ENCODE measurements around the gene JAK3. TPM values are rescaled to one million over a fixed set of nuclear protein-coding genes. Genes with fewer than 3 reads are reported as not detected.

Gene JAK3
- total and polyA plus RNA-seq, 10 of the 15 experiments (the other 5 are each of a cell fraction or from before 2014, with no cell fraction given) = 7.8 to 67.9 (median 33.3) TPM

DNA sequence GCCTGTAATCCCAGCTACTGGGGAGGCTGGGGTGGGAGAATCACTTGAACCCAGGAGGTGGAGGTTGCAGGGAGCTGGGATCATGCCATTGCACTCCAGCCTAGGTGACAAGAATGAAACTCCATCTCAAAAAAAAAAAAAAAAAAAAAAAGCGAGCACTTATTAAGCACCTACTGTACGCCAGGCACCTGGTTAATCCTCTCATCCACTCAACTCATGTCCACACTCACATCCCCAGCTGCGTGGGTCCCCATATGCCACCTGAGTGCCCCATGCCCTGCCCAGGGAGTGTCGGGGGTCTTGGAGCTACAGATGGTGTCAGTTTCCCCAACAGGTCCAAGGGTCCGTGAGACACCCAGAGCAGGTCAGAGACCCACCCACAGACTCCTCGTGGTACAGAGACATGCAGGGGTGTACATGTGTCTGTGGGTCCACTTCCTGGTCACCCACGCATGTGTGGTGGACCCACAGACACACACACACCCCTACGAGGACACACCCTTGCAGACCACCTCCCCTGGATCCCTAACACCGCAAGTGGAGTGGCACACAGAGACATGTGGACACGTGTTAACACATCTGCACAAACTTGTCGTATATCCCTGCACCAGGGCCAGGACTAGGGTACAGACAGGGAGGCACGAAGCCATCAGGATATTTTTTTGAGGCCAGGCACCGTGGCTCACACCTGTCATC, 30.0 kb downstream of the JAK3 start:
- no TSS peak for BruUV-seq (replicated peaks)
- Histone ChIP-seq H3K4me1 (ENCODE audit: control insufficient read depth, insufficient read depth, low read length) (no peaks in the 10 kb centered on the region), H3K4me3 (no peak overlapping the region), H3K36me3 (ENCODE audit: control insufficient read depth in 2 of 2, insufficient read depth in 2 of 2, low read length in 1 of 2) (no peaks in the 10 kb centered on the region), H3K27me3 (replicated peaks in 1 of 2; ENCODE audit: control insufficient read depth in 2 of 2, insufficient read depth in 2 of 2, low read length in 1 of 2) (no peaks in the 10 kb centered on the region), H3K9ac (ENCODE audit: control insufficient read depth, insufficient read depth, low read length) (no peak overlapping the region), H3K27ac (ENCODE audit: control insufficient read depth, insufficient read depth) (no peak overlapping the region), H3K9me3 (replicated peaks; ENCODE audit: control insufficient read depth, insufficient read depth, low read length) (no peaks in the 10 kb centered on the region), H3K79me2 (ENCODE audit: control insufficient read depth, insufficient read depth, low read length) (no peaks in the 10 kb centered on the region), H4K20me1 (ENCODE audit: control insufficient read depth, insufficient read depth) (no peaks in the 10 kb centered on the region), H2AFZ (ENCODE audit: control insufficient read depth, low read depth, low read length) (no peak overlapping the region), H3K4me2 (ENCODE audit: control insufficient read depth, insufficient read depth) (no peak overlapping the region)
- DNase-seq (ENCODE audit: low read depth, low spot score) (no peak), FAIRE-seq (no peak), ATAC-seq (no peak)
- ChIA-PET SMC1A (ENCODE audit: uncharacterized antibody, unreplicated experiment) (interaction anchor here (0.6 to 0.9 kb wide), 2 partner anchors 16 to 62 kb away, joined by 3 read pairs; no protein-coding TSS in a partner anchor), CTCF (no interaction called here), RAD21 (ENCODE audit: unreplicated experiment) (no interaction called here), POLR2A (no interaction called here)
- intact Hi-C loops (cut with micrococcal nuclease; ENCODE audit: unreplicated experiment) = no loop called here
- 71% methylated on average over 12 of the region's 13 CpGs for WGBS (ENCODE audit: insufficient coverage, insufficient replicate concordance, low lambda C conversion rate, missing lambda C conversion rate)
- in situ Hi-C loops (cut with MboI) = no loop called here
- no peak for TF ChIP-seq FOXK2 (IDR thresholded peaks at IDR 0.05)
- TF ChIP-seq ESRRA (IDR thresholded peaks at IDR 0.05; ENCODE audit: low read length) = no peak
- TF ChIP-seq, protein P1, sequence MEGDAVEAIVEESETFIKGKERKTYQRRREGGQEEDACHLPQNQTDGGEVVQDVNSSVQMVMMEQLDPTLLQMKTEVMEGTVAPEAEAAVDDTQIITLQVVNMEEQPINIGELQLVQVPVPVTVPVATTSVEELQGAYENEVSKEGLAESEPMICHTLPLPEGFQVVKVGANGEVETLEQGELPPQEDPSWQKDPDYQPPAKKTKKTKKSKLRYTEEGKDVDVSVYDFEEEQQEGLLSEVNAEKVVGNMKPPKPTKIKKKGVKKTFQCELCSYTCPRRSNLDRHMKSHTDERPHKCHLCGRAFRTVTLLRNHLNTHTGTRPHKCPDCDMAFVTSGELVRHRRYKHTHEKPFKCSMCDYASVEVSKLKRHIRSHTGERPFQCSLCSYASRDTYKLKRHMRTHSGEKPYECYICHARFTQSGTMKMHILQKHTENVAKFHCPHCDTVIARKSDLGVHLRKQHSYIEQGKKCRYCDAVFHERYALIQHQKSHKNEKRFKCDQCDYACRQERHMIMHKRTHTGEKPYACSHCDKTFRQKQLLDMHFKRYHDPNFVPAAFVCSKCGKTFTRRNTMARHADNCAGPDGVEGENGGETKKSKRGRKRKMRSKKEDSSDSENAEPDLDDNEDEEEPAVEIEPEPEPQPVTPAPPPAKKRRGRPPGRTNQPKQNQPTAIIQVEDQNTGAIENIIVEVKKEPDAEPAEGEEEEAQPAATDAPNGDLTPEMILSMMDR (IDR thresholded peaks at IDR 0.05 in 2 of 3, conservative IDR thresholded peaks at IDR 0.05 in 1 of 3; ENCODE audit: control insufficient read depth in 2 of 3, extremely low read depth in 1 of 3, insufficient read depth in 1 of 3, low read depth in 3 of 3, low read length in 3 of 3) = no peak
- no peak for TF ChIP-seq MEF2A (IDR thresholded peaks at IDR 0.05; ENCODE audit: insufficient read depth, low read depth, low read length)
- no peak for TF ChIP-seq PAX5 (IDR thresholded peaks at IDR 0.05; ENCODE audit: borderline replicate concordance, low read depth, low read length)
- no peak for TF ChIP-seq CHD4 (IDR thresholded peaks at IDR 0.05)
- no peak for TF ChIP-seq RELA (IDR thresholded peaks at IDR 0.05; ENCODE audit: borderline replicate concordance, partially characterized antibody)
- TF ChIP-seq SP1 (IDR thresholded peaks at IDR 0.05; ENCODE audit: low read depth, low read length) = no peak
- TF ChIP-seq, protein P2, sequence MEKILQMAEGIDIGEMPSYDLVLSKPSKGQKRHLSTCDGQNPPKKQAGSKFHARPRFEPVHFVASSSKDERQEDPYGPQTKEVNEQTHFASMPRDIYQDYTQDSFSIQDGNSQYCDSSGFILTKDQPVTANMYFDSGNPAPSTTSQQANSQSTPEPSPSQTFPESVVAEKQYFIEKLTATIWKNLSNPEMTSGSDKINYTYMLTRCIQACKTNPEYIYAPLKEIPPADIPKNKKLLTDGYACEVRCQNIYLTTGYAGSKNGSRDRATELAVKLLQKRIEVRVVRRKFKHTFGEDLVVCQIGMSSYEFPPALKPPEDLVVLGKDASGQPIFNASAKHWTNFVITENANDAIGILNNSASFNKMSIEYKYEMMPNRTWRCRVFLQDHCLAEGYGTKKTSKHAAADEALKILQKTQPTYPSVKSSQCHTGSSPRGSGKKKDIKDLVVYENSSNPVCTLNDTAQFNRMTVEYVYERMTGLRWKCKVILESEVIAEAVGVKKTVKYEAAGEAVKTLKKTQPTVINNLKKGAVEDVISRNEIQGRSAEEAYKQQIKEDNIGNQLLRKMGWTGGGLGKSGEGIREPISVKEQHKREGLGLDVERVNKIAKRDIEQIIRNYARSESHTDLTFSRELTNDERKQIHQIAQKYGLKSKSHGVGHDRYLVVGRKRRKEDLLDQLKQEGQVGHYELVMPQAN (conservative IDR thresholded peaks at IDR 0.05) = no peak
- no peak for TF ChIP-seq NR2C2 (IDR thresholded peaks at IDR 0.05; ENCODE audit: borderline replicate concordance, control insufficient read depth, insufficient read length, low read depth)
- TF ChIP-seq, protein P3, sequence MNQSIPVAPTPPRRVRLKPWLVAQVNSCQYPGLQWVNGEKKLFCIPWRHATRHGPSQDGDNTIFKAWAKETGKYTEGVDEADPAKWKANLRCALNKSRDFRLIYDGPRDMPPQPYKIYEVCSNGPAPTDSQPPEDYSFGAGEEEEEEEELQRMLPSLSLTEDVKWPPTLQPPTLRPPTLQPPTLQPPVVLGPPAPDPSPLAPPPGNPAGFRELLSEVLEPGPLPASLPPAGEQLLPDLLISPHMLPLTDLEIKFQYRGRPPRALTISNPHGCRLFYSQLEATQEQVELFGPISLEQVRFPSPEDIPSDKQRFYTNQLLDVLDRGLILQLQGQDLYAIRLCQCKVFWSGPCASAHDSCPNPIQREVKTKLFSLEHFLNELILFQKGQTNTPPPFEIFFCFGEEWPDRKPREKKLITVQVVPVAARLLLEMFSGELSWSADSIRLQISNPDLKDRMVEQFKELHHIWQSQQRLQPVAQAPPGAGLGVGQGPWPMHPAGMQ (IDR thresholded peaks at IDR 0.05; ENCODE audit: borderline replicate concordance) = no peak
- TF ChIP-seq SMAD5 (IDR thresholded peaks at IDR 0.05; ENCODE audit: low read depth) = no peak
- no peak for TF ChIP-seq SMAD1 (IDR thresholded peaks at IDR 0.05; ENCODE audit: low read depth, partially characterized antibody)
- no peak for TF ChIP-seq MYC (IDR thresholded peaks at IDR 0.05; ENCODE audit: insufficient read depth, insufficient read length, insufficient replicate concordance, low read length, severe bottlenecking)
- no peak for TF ChIP-seq RFX5 (IDR thresholded peaks at IDR 0.05; ENCODE audit: low read depth, low read length)

Measured in GM12878 (cell line).